ENCODE results near the gene TBC1D19. TPM values are rescaled to one million over a fixed set of nuclear protein-coding genes. Genes with fewer than 3 reads are reported as not detected.
"Not testable (repeated sequence)": the region's sequence is repeated elsewhere in the genome, so short reads cannot be mapped to it uniquely, and the experiment has no call there.

TBC1D19 gene
- polyA plus RNA-seq, 3 donors: 1.9 to 2.8 (median 2.8) TPM

GRCh38 chr4:26648260-26648659 lies 64.4 kb downstream of the TBC1D19 start:
- WGBS, 3 donors: 44 to 69% (median 60%) methylated on average over 1 of the region's 1 CpG
- H3K27ac ChIP-seq (ENCODE audit: low read depth, low read length): no peak overlapping the region

- 89 to 97% (median 94%) methylated on average over 3 of the region's 3 CpGs for WGBS, 3 donors
- no peak overlapping the region for H3K27ac ChIP-seq (ENCODE audit: low read depth, low read length)
Observed at GRCh38 chr4:26660261-26660660, 76.4 kb downstream of the TBC1D19 start.

GRCh38 chr4:26663888-26664287 lies 80.0 kb downstream of the TBC1D19 start:
- H3K27ac ChIP-seq (ENCODE audit: low read depth, low read length): no peak overlapping the region

DNA sequence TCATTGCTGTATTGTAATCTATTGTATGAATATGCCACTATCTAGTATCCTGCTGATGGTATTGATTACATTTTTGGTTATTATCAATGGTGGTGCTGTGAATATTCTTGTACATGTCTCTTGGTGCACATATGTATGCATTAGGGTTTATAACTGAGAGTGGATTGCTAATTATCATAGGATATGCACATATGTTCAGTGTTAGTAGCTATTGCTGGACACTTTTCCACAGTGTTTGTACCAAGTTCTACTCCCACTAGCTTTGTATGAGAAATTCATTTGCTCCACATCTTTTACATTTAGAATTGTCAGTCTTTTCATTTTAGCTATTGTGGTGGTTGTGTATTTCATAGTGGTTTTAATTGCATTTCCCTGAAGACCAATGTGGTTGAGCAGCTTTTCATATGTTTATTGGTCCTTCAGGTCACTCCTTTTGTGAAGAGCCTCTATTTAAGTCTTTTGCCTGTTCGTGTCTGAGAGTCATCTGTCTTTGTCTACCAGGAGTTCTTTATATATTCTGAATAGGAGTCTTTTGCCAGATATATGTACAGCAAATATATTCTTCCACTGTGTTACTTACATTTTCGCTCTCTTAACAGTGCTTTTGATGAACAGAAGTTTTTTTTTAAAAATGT lies 87.1 kb downstream of the TBC1D19 start:
- WGBS, 3 donors: 93 to 96% (median 93%) methylated on average over 2 of the region's 2 CpGs
- H3K27ac ChIP-seq (ENCODE audit: low read depth, low read length): no peak overlapping the region

DNA sequence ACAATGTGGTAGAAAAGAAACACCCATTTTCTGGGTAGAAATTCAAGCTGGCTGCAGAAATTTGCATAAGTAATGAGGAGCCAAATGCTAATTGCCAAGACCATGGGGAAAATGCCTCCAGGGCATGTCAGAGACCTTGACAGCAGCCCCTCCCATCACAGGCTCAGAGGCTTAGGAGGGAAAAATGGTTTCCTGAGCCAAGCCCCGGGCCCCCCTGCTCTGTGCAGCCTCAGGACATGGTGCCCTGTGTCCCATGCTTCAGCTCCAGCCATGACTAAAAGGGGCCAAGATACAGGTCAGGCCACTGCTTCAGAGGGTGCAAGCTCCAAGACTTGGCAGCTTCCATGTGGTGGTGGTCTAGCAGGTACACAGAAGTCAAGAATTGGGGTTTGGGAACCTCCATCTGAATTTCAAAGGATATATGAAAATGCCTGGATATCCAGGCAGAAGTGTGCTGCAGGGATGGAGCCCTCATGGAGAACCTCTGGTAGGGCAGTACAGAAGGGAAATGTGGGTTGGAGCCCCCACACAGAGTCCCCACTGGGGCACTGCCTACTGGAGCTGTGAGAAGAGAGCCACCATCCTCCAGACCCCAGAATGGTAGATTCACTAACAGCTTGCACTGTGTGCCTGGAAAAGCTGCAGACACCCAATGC lies 95.3 kb downstream of the TBC1D19 start:
- H3K27ac ChIP-seq (ENCODE audit: low read depth, low read length): not testable (repeated sequence)
- 85 to 100% (median 89%) methylated on average over 1 of the region's 1 CpG for WGBS, 3 donors

- 85 to 95% (median 93%) methylated on average over 3 of the region's 3 CpGs for WGBS, 3 donors
- H3K27ac ChIP-seq (ENCODE audit: low read depth, low read length): no peak overlapping the region
Observed at GRCh38 chr4:26682436-26682835, 98.6 kb downstream of the TBC1D19 start.

GRCh38 chr4:26685250-26685649 lies 101.4 kb downstream of the TBC1D19 start:
- WGBS, 3 donors: 95 to 100% (median 95%) methylated on average over 1 of the region's 1 CpG
- H3K27ac ChIP-seq (ENCODE audit: low read depth, low read length): no peak overlapping the region

- 93 to 97% (median 94%) methylated on average over 2 of the region's 2 CpGs for WGBS, 3 donors
- no peak overlapping the region for H3K27ac ChIP-seq (ENCODE audit: low read depth, low read length)
Observed at GRCh38 chr4:26687728-26688127, 103.8 kb downstream of the TBC1D19 start.

- 76 to 99% (median 97%) methylated on average over 3 of the region's 3 CpGs for WGBS, 3 donors
- no peak overlapping the region for H3K27ac ChIP-seq (ENCODE audit: low read depth, low read length)
Observed at GRCh38 chr4:26690506-26690905, 106.6 kb downstream of the TBC1D19 start.

DNA sequence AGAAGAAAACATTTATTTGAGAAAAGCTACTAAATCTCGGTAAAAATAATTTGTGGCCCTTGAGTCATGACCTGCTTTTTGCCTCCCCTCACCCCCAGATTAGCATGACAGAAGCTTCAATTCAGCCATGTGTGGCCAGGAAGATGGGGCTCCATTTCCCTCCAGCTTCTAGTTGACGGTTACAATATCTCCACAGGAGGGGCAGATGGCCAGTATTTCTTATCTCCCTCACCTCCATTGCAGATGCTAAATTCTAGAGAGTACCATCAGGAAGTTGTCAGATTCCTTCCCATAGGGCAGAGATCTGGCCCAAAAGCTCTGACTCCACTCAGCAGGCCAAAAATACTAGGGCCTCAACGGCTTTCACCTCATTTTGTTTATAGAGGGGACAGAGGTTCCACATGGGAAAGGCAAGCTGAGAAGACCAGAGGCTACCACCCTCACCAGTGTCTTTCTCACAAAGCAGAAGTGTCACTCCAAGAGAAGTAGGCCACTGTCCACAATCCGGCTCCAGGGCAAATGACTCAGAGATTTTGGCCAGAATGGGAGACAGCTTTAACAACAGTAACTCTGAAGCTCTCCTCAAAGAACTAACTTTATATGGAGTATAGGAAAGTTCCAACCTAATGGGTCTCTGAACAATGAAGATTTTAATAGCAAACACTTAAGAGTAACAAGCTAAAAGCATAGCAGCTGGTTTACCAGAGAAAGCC lies 108.3 kb downstream of the TBC1D19 start:
- H3K27ac ChIP-seq (ENCODE audit: low read depth, low read length): no peak overlapping the region
- 92 to 99% (median 95%) methylated on average over 4 of the region's 4 CpGs for WGBS, 3 donors

DNA sequence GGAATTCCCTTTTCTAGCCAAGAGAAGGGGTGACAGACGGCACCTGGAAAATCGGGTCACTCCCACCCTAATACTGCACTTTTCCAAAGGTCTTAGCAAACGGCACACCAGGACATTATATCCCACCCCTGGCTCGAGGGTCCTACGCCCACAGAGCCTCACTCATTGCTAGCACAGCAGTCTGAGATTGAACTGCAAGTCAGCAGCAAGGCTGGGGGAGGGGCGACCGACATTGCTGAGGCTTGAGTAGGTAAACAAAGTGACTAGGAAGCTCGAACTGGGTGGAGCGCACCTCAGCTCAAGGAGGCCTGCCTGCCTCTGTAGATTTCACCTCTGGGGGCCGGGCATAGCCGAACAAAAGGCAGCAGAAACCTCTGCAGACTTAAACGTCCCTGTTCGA lies 110.2 kb downstream of the TBC1D19 start:
- not testable (repeated sequence) for H3K27ac ChIP-seq (ENCODE audit: low read depth, low read length)
- WGBS, 3 donors: 94 to 97% (median 96%) methylated on average over 13 of the region's 13 CpGs

GRCh38 chr4:26700110-26700509 lies 116.2 kb downstream of the TBC1D19 start:
- 66 to 92% (median 91%) methylated on average over 1 of the region's 1 CpG for WGBS, 3 donors
- no peak overlapping the region for H3K27ac ChIP-seq (ENCODE audit: low read depth, low read length)

GRCh38 chr4:26701095-26701494 lies 117.2 kb downstream of the TBC1D19 start:
- WGBS, 3 donors: 59 to 85% (median 78%) methylated on average over 2 of the region's 2 CpGs
- no peak overlapping the region for H3K27ac ChIP-seq (ENCODE audit: low read depth, low read length)

DNA sequence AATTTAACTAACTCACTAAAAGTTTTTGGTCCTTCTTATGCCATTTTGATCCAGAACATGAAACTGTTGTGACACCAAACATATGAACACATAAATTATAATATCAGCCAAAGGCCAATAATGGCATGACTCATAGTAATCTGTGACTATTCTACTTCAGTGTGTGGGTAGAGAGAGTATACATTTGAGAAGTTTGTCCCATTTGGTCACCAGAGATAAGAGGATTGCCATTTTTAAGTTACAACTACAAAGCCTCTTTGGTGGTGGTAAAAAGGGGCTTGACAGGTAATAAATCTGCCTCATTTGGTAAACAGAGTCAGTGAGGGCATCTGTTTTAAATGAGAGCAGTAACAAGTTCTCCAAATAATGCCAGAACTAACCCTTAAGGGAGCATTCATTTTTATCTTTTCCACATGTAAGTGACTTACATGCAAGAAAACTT lies 117.9 kb downstream of the TBC1D19 start:
- H3K27ac ChIP-seq (ENCODE audit: low read depth, low read length): no peak overlapping the region

DNA sequence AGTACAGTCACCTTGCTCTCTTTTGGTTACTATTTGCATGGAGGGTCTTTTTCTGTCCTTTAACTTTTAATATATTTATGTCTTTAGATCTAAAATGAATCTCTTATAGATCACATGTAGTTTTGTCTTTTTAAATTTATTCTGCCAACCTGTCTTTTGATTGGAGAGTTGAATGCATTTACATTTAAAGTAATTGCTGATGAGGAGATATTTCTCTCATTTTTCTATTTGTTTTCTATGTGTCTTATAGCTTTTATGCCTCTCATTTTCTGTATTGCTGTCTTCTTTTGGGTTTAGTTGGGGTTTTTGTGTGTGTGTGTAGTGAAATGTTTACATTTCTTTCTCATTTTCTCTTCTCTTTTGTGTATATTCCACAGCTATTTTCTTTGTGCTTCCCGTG lies 123.5 kb downstream of the TBC1D19 start:
- H3K27ac ChIP-seq (ENCODE audit: low read depth, low read length): no peak overlapping the region
- 96 to 100% (median 100%) methylated on average over 1 of the region's 1 CpG for WGBS, 3 donors

GRCh38 chr4:26709246-26709645 lies 125.4 kb downstream of the TBC1D19 start:
- 60 to 93% (median 66%) methylated on average over 2 of the region's 2 CpGs for WGBS, 3 donors
- no peak overlapping the region for H3K27ac ChIP-seq (ENCODE audit: low read depth, low read length)

GRCh38 chr4:26713563-26714151 lies 129.8 kb downstream of the TBC1D19 start:
- no peak overlapping the region for H3K27ac ChIP-seq (ENCODE audit: low read depth, low read length)
- 98 to 99% (median 98%) methylated on average over 2 of the region's 2 CpGs for WGBS, 3 donors

- WGBS, 3 donors: 87 to 100% (median 100%) methylated on average over 1 of the region's 1 CpG
- no peak overlapping the region for H3K27ac ChIP-seq (ENCODE audit: low read depth, low read length)
Observed at GRCh38 chr4:26715636-26716242, 131.9 kb downstream of the TBC1D19 start.

GRCh38 chr4:26717332-26717731 lies 133.4 kb downstream of the TBC1D19 start:
- WGBS, 3 donors: 43 to 88% (median 47%) methylated on average over 2 of the region's 2 CpGs
- no peak overlapping the region for H3K27ac ChIP-seq (ENCODE audit: low read depth, low read length)
